Lower lobe of right lung (tissue), 2 donors: ENCODE measurements around the gene BACH1. TPM values are rescaled to one million over a fixed set of nuclear protein-coding genes. Genes with fewer than 3 reads are reported as not detected.
"Not testable (repeated sequence)": the region's sequence is repeated elsewhere in the genome, so short reads cannot be mapped to it uniquely, and the experiment has no call there.

Source experiments
- ATAC-seq, 2 donors: fragments of 200-7000 bp; cut with Tn5 transposase; one replicate each; pipeline ENCODE4 v1.9.1; 2020 to 2022; ENCODE audit warnings: mild to moderate bottlenecking in 2 of 2, moderate library complexity in 2 of 2
- DNase-seq: peaks from one replicate; pipeline ENCODE4 v3.0.0-alpha.2; 2020
- H3K27ac ChIP-seq: fragments of 200-600 bp; one replicate; pipeline ENCODE4 v1.8.0; 2022
- H3K27me3 ChIP-seq: fragments of 200-600 bp; one replicate; pipeline ENCODE4 v1.8.0; 2022; ENCODE audit warnings: low read depth
- H3K36me3 ChIP-seq: fragments of 200-600 bp; one replicate; pipeline ENCODE4 v1.8.0; 2022; ENCODE audit warnings: mild to moderate bottlenecking
- H3K4me1 ChIP-seq: fragments of 200-600 bp; one replicate; pipeline ENCODE4 v1.8.0; 2022
- H3K4me3 ChIP-seq: fragments of 200-600 bp; one replicate; pipeline ENCODE4 v1.8.0; 2022; ENCODE audit warnings: mild to moderate bottlenecking
- H3K9me3 ChIP-seq: fragments of 200-600 bp; one replicate; pipeline ENCODE4 v1.8.0; 2022
- intact Hi-C: fragments of 100-400 bp; cut with DNase I; formaldehyde crosslinking; loops from one replicate; pipeline ENCODE4 v1.11.0; 2022
- total RNA-seq: library from RNA; stranded (reverse); fragmentation: NEBNext Ultra II Directional; extraction: Animal tissue kit (Norgen Biotek cat#: 25700); gene quantifications from one replicate; pipeline ENCODE4 v1.2.1, GENCODE V29; 2021
- TF ChIP-seq, protein P1 (sequence below): fragments of 200-600 bp; IDR thresholded peaks from one replicate; pipeline ENCODE4 v1.8.0; 2022; ENCODE audit warnings: antibody characterized with exemption, mild to moderate bottlenecking
- donor health status: DM: no; HTN: yes; CAD: no; lungs with severe emphysema.

The BACH1 gene
- total RNA-seq, 1 donor from 2014 or later: 148 TPM

DNA sequence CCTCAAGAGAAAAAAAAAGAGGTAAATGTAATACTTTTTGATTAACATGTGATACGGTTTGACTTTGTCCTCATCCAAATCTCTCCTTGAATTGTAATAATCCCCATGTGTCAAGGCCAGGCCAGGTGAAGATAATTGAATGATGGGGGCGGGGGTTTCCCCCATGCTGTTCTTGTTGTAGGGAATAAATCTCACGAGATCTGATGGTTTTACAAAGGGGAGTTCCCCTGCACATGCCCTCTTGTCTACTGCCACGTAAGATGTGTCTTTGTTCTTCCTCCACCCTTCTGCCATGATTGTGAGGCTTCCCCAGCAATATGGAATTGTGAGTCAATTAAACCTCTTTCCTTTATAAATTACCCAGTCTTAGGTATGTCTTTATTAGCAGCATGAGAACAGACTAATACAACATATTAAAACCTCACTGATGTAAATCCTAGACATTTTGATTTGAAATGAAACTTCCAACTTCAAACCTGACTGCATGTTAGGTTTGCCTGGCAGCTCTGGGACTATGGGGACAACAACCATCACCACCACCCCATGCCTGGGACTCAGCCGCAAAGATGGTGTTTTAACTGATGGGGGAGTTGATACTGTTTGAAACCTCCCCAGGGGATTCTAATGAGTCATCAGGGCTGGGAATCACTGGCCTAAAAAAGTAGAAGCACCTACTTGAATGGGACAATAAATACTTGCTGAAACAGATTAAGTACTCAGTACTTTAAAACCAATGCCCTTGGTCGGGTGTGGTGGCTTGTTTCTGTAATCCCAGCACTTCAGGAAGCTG, 32.8 kb upstream of the BACH1 start:
- H3K4me1 ChIP-seq: no peaks in the 10 kb centered on the region
- DNase-seq (no peak), ATAC-seq (no peak)
- H3K27me3 ChIP-seq: no peaks in the 10 kb centered on the region
- no peaks in the 10 kb centered on the region for H3K9me3 ChIP-seq
- TF ChIP-seq, protein P1, sequence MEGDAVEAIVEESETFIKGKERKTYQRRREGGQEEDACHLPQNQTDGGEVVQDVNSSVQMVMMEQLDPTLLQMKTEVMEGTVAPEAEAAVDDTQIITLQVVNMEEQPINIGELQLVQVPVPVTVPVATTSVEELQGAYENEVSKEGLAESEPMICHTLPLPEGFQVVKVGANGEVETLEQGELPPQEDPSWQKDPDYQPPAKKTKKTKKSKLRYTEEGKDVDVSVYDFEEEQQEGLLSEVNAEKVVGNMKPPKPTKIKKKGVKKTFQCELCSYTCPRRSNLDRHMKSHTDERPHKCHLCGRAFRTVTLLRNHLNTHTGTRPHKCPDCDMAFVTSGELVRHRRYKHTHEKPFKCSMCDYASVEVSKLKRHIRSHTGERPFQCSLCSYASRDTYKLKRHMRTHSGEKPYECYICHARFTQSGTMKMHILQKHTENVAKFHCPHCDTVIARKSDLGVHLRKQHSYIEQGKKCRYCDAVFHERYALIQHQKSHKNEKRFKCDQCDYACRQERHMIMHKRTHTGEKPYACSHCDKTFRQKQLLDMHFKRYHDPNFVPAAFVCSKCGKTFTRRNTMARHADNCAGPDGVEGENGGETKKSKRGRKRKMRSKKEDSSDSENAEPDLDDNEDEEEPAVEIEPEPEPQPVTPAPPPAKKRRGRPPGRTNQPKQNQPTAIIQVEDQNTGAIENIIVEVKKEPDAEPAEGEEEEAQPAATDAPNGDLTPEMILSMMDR: no peak
- intact Hi-C loops: no loop called here
- no peaks in the 10 kb centered on the region for H3K36me3 ChIP-seq
- no peak overlapping the region for H3K27ac ChIP-seq
- H3K4me3 ChIP-seq: no peak overlapping the region

DNA sequence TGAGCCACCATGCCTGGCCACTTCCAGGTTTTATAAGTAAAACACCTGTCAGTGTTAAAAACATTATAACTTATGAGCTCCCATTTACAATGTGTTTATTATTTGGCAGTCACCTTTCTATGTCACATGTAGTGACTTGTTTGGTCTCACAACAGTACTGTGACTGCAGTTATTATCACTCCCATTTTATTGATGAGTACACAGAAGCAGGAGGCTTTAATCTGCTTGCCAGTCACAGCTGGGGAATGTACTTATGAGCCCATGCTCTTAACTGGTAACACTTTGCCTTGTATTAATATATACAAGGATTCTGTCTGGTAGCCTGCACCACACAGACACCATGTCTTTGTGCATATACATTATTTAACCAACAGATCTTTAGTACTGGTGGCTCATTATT, 31.1 kb upstream of the BACH1 start:
- Histone ChIP-seq H3K4me1 (no peaks in the 10 kb centered on the region), H3K36me3 (no peaks in the 10 kb centered on the region), H3K27ac (no peak overlapping the region), H3K4me3 (no peak overlapping the region), H3K27me3 (no peaks in the 10 kb centered on the region), H3K9me3 (no peaks in the 10 kb centered on the region)
- TF ChIP-seq, protein P1: no peak
- DNase-seq: no peak
- no peak for ATAC-seq
- intact Hi-C loops: no loop called here

DNA sequence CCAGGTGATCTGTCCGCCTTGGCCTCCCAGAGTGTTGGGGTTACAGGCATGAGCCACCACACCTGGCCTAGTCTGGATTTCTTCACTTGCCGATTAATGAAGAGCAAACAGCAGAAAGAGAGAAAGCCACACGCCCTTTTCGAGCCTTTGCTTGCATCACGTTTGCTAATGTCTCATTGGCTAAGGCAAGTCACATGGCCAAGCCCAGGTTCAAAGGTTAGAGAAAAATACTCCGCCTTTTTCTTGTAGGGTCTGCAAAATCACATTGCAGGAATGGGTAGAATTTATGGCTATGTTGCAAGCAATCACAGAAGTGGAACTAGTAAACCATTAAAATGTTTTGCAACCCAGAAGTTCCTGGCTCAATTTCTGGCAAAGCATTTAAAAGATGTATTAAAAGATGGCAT, 26.8 kb upstream of the BACH1 start:
- TF ChIP-seq, protein P1: no peak
- Histone ChIP-seq H3K4me3 (no peak overlapping the region), H3K27me3 (no peaks in the 10 kb centered on the region), H3K27ac (no peak overlapping the region), H3K4me1 (no peaks in the 10 kb centered on the region), H3K9me3 (no peaks in the 10 kb centered on the region), H3K36me3 (no peaks in the 10 kb centered on the region)
- intact Hi-C loops: no loop called here
- no peak for DNase-seq
- ATAC-seq: peak; percentile 36 to 55

DNA sequence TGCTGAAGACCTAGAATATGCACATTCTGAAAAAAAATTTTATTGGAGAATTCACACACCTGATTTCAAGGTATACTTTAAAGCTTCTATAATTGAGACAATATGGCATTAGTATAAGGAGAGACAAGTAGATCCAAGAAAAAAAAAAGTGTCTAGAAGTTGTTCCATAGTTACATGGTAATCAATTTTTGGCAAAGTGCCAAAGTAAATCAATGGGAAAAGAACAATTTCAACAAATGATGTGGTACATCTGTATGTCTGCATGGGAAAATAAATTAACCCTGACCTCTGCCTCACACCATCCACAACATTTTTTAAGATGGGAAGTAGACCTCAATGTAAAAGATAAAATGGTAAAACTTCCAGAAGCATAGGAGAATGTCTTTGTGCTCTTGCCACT, 21.3 kb upstream of the BACH1 start:
- Histone ChIP-seq H3K9me3 (no peaks in the 10 kb centered on the region), H3K27ac (no peak overlapping the region)
- TF ChIP-seq, protein P1: no peak

DNA sequence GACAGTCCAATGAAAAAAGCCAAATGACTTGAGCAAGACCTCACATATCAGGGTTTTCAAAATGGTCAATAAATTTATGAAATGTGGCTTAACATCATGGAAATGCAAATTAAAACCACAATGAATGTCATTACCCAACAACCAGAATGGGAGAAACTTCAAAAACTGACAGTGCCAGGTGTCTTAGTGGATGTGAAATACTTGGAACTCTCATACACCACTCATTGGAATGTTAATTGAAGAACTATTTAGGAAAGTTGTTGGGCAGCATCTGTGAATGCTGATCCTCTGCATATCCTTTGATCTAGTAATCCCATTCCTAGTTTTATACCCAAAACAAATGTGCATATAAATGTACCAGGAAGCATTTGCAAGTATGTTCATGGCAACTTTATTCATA, 19.2 kb upstream of the BACH1 start:
- intact Hi-C loops: no loop called here
- no peaks in the 10 kb centered on the region for H3K9me3 ChIP-seq

More for the DNA sequence above, 21.3 kb upstream of the BACH1 start:
- no peaks in the 10 kb centered on the region for H3K36me3 ChIP-seq
- H3K27me3 ChIP-seq: no peaks in the 10 kb centered on the region
- no peak overlapping the region for H3K4me3 ChIP-seq
- no peaks in the 10 kb centered on the region for H3K4me1 ChIP-seq
- intact Hi-C loops: no loop called here
- ATAC-seq (no peak), DNase-seq (no peak)

DNA sequence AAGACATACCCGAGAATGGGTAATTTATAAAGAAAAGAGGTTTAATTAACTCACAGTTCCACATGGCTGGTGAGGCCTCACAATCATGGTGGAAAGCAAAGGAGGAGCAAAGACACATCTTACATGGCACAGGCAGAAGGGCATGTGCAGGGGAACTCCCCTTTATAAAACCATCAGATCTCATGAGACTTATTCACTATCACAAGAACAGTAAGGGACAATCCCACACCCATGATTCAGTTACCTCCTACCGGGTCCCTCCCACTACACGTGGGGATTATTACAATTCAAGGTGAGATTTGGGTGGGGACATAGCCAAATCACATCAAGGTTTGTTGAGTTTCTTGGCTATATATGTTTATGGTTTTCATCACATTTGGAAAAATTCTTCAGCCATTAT, 16.9 kb upstream of the BACH1 start:
- intact Hi-C loops, DNase-seq, H3K4me1 ChIP-seq, H3K4me3 ChIP-seq, H3K36me3 ChIP-seq, H3K27me3 ChIP-seq, H3K27ac ChIP-seq, H3K9me3 ChIP-seq, ATAC-seq: not testable (repeated sequence)

More for the DNA sequence above, 19.2 kb upstream of the BACH1 start:
- Histone ChIP-seq H3K4me3 (no peak overlapping the region), H3K27me3 (no peaks in the 10 kb centered on the region), H3K27ac (no peak overlapping the region), H3K4me1 (no peaks in the 10 kb centered on the region), H3K36me3 (no peaks in the 10 kb centered on the region)
- ATAC-seq (no peak), DNase-seq (no peak)
- TF ChIP-seq, protein P1: no peak
